PC-3 (cell line): Measurements from ENCODE around the gene UGT1A7. TPM values are rescaled to one million over a fixed set of nuclear protein-coding genes. Genes with fewer than 3 reads are reported as not detected.

Experiments
- ATAC-seq: fragments of 200-7000 bp; cut with Tn5 transposase; 2 replicates; pipeline ENCODE4 v1.9.1; 2020; ENCODE audit warnings: mild to moderate bottlenecking, moderate library complexity
- BruUV-seq: library from RNA; stranded (reverse); fragments of 400-500 nt; replicated peaks from 2 replicates; lab custom pipeline; 2021; lab: Mats Ljungman, UMichigan
- CTCF ChIA-PET: fragments of 300-600 bp; sonication (Branson Sonifier 250); formaldehyde crosslinking; loops from one replicate; lab custom pipeline; 2022; ENCODE audit warnings: antibody characterized with exemption; lab: Charles Lee
- POLR2A ChIA-PET: fragments of 300-600 bp; sonication (Branson Sonifier 250); formaldehyde crosslinking; loops from one replicate; lab custom pipeline; 2022; ENCODE audit warnings: antibody characterized with exemption; ENCODE audit not compliant: unreplicated experiment; lab: Charles Lee
- DNase-seq: peaks from one replicate; pipeline ENCODE4 v3.0.0-alpha.2; 2015
- H2AFZ ChIP-seq: fragments of 300-600 bp; sonication (generic); 2 replicates; pipeline ENCODE4 v1.6.0; 2016; ENCODE audit warnings: antibody characterized with exemption, low read length
- H3F3A ChIP-seq: fragments of 300-600 bp; sonication (generic); one replicate; pipeline ENCODE4 v1.6.0; 2017; ENCODE audit warnings: antibody characterized with exemption, low read length, control low read depth, mild to moderate bottlenecking; ENCODE audit not compliant: unreplicated experiment
- H3K27ac ChIP-seq: fragments of 300-600 bp; sonication (generic); 2 replicates; pipeline ENCODE4 v1.5.1; 2016; ENCODE audit warnings: mild to moderate bottlenecking, low read length
- H3K27me3 ChIP-seq: fragments of 300-600 bp; sonication (generic); 2 replicates; pipeline ENCODE4 v1.6.1; 2016; ENCODE audit warnings: low read length, mixed read lengths
- H3K36me3 ChIP-seq: fragments of 300-600 bp; sonication (generic); 2 replicates; pipeline ENCODE4 v1.6.1; 2016; ENCODE audit warnings: low read depth, mixed run types, low read length, mixed read lengths
- H3K4me1 ChIP-seq: fragments of 300-600 bp; sonication (generic); 2 replicates; pipeline ENCODE4 v1.5.1; 2016; ENCODE audit warnings: low read length; ENCODE audit not compliant: insufficient read depth
- H3K4me2 ChIP-seq: fragments of 300-600 bp; sonication (generic); 2 replicates; pipeline ENCODE4 v1.6.0; 2016; ENCODE audit warnings: low read length
- H3K4me3 ChIP-seq: fragments of 300-600 bp; sonication (generic); 2 replicates; pipeline ENCODE4 v1.5.1; 2016; ENCODE audit warnings: mild to moderate bottlenecking, low read length, mixed read lengths
- H3K79me2 ChIP-seq: fragments of 300-600 bp; sonication (generic); 2 replicates; pipeline ENCODE4 v1.6.1; 2017; ENCODE audit warnings: low read length, mixed read lengths
- H3K9ac ChIP-seq: fragments of 300-600 bp; sonication (generic); 2 replicates; pipeline ENCODE4 v1.6.0; 2016; ENCODE audit warnings: mild to moderate bottlenecking, low read length
- H3K9me2 ChIP-seq: fragments of 300-600 bp; sonication (generic); replicated peaks from 2 replicates; pipeline ENCODE4 v1.6.1; 2016; ENCODE audit warnings: mixed run types, low read length, mixed read lengths
- H3K9me3 ChIP-seq: fragments of 300-600 bp; sonication (generic); 2 replicates; pipeline ENCODE4 v1.6.1; 2016; ENCODE audit warnings: low read length, mixed read lengths
- H4K20me1 ChIP-seq: fragments of 300-600 bp; sonication (generic); 2 replicates; pipeline ENCODE4 v1.6.1; 2016; ENCODE audit warnings: low read length, mixed read lengths
- EZH2 ChIP-seq: fragments of 300-600 bp; sonication (generic); IDR thresholded peaks from one replicate; pipeline ENCODE4 v1.6.1; 2017; ENCODE audit warnings: antibody characterized with exemption, mild to moderate bottlenecking, low read length; ENCODE audit not compliant: unreplicated experiment
- EZH2phosphoT487 ChIP-seq: fragments of 300-600 bp; sonication (generic); IDR thresholded peaks from 2 replicates; pipeline ENCODE4 v1.6.1; 2018; ENCODE audit warnings: mild to moderate bottlenecking, antibody characterized with exemption, low read length, borderline replicate concordance
- intact Hi-C: fragments of 100-400 bp; cut with micrococcal nuclease; formaldehyde crosslinking; loops from 2 replicates; pipeline ENCODE4 v1.9.0; 2023
- total RNA-seq: library from RNA; depleted of rRNA; stranded (reverse); fragments of >200 nt; gene quantifications from 2 replicates; pipeline ENCODE4 v1.2.3, GENCODE V29; 2014
- TF ChIP-seq, protein P1 (sequence below): fragments of 300-600 bp; sonication (generic); conservative IDR thresholded peaks from 2 replicates; pipeline ENCODE4 v1.5.1; 2017; ENCODE audit warnings: antibody characterized with exemption, low read depth, mild to moderate bottlenecking, low read length

The UGT1A7 gene
- total RNA-seq, 1 experiment from 2014 or later = not detected

DNA sequence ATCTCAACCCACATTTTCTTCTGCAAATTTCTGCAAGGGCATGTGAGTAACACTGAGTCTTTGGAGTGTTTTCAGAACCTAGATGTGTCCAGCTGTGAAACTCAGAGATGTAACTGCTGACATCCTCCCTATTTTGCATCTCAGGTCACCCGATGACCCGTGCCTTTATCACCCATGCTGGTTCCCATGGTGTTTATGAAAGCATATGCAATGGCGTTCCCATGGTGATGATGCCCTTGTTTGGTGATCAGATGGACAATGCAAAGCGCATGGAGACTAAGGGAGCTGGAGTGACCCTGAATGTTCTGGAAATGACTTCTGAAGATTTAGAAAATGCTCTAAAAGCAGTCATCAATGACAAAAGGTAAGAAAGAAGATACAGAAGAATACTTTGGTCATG is 86.4 kb downstream of the UGT1A7 start:
- no peaks in the 10 kb centered on the region for H3F3A ChIP-seq
- H3K27ac ChIP-seq = no peak overlapping the region
- H3K9ac ChIP-seq = no peak overlapping the region
- DNase-seq = no peak
- TF ChIP-seq, protein P1, sequence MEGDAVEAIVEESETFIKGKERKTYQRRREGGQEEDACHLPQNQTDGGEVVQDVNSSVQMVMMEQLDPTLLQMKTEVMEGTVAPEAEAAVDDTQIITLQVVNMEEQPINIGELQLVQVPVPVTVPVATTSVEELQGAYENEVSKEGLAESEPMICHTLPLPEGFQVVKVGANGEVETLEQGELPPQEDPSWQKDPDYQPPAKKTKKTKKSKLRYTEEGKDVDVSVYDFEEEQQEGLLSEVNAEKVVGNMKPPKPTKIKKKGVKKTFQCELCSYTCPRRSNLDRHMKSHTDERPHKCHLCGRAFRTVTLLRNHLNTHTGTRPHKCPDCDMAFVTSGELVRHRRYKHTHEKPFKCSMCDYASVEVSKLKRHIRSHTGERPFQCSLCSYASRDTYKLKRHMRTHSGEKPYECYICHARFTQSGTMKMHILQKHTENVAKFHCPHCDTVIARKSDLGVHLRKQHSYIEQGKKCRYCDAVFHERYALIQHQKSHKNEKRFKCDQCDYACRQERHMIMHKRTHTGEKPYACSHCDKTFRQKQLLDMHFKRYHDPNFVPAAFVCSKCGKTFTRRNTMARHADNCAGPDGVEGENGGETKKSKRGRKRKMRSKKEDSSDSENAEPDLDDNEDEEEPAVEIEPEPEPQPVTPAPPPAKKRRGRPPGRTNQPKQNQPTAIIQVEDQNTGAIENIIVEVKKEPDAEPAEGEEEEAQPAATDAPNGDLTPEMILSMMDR = no peak
- TF ChIP-seq EZH2phosphoT487 = no peak
- TF ChIP-seq EZH2 = no peak
- no peaks in the 10 kb centered on the region for H3K9me3 ChIP-seq
- no peak for ATAC-seq
- peaks cover 19% of the 10 kb centered on the region for H3K4me1 ChIP-seq
- no peak overlapping the region for H2AFZ ChIP-seq
- no peaks in the 10 kb centered on the region for H4K20me1 ChIP-seq
- H3K9me2 ChIP-seq = 0 out of 2 replicates have a peak, but pooled peaks cover 4% of the 10 kb centered on the region
- no peaks in the 10 kb centered on the region for H3K79me2 ChIP-seq
- CTCF ChIA-PET = no interaction called here
- POLR2A ChIA-PET = no interaction called here
- H3K4me3 ChIP-seq = no peak overlapping the region
- H3K4me2 ChIP-seq = no peak overlapping the region
- intact Hi-C loops = no loop called here
- H3K36me3 ChIP-seq = no peaks in the 10 kb centered on the region
- BruUV-seq = no TSS peak
- no peaks in the 10 kb centered on the region for H3K27me3 ChIP-seq

DNA sequence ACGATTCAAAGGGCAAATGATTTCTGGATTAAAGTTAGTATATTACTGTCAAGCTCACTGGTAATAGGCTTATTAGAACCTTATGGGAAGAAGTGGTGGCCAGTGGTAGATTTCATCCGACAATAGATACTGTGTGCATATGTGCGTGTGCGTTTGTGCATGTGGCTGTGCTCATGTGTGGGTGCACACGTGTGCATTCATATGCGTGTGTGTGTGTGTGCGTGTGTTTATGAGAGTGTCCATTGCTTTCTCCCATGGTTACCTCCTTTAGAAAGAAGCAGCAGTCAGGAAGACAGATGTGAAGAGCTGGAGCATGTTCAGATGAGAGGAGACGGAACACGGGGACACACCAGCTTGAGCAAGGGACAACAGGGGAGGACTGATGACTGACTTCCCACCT is 87.6 kb downstream of the UGT1A7 start:
- TF ChIP-seq EZH2 = no peak
- no peak for TF ChIP-seq EZH2phosphoT487
- TF ChIP-seq, protein P1 = no peak
- H3K36me3 ChIP-seq = no peaks in the 10 kb centered on the region
- H3K27ac ChIP-seq = no peak overlapping the region
- H3K9ac ChIP-seq = no peak overlapping the region
- no peaks in the 10 kb centered on the region for H3K9me2 ChIP-seq
- no peaks in the 10 kb centered on the region for H4K20me1 ChIP-seq
- BruUV-seq = no TSS peak
- ChIA-PET POLR2A (no interaction called here), CTCF (no interaction called here)
- H3K4me3 ChIP-seq = no peak overlapping the region
- DNase-seq = no peak
- H3K79me2 ChIP-seq = no peaks in the 10 kb centered on the region
- H3F3A ChIP-seq = no peaks in the 10 kb centered on the region
- no peaks in the 10 kb centered on the region for H3K9me3 ChIP-seq
- H2AFZ ChIP-seq = no peak overlapping the region
- H3K4me2 ChIP-seq = no peak overlapping the region
- intact Hi-C loops = no loop called here
- no peak for ATAC-seq
- H3K27me3 ChIP-seq = no peaks in the 10 kb centered on the region
- peaks cover 8% of the 10 kb centered on the region for H3K4me1 ChIP-seq

DNA sequence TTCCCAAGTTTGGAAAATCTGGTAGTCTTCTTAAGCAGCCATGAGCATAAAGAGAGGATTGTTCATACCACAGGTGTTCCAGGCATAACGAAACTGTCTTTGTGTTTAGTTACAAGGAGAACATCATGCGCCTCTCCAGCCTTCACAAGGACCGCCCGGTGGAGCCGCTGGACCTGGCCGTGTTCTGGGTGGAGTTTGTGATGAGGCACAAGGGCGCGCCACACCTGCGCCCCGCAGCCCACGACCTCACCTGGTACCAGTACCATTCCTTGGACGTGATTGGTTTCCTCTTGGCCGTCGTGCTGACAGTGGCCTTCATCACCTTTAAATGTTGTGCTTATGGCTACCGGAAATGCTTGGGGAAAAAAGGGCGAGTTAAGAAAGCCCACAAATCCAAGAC is 90.5 kb downstream of the UGT1A7 start:
- no peak overlapping the region for H2AFZ ChIP-seq
- H4K20me1 ChIP-seq = no peaks in the 10 kb centered on the region
- no peak for ATAC-seq
- no peaks in the 10 kb centered on the region for H3K27me3 ChIP-seq
- CTCF ChIA-PET = no interaction called here
- H3K4me2 ChIP-seq = no peak overlapping the region
- no peaks in the 10 kb centered on the region for H3K36me3 ChIP-seq
- no peak overlapping the region for H3K27ac ChIP-seq
- no peaks in the 10 kb centered on the region for H3K79me2 ChIP-seq
- TF ChIP-seq EZH2 (no peak), EZH2phosphoT487 (no peak)
- TF ChIP-seq, protein P1 = no peak
- H3F3A ChIP-seq = no peaks in the 10 kb centered on the region
- no TSS peak for BruUV-seq
- intact Hi-C loops = no loop called here
- no peak overlapping the region for H3K4me3 ChIP-seq
- POLR2A ChIA-PET = no interaction called here
- H3K9me2 ChIP-seq = no peaks in the 10 kb centered on the region
- no peak overlapping the region for H3K9ac ChIP-seq
- H3K4me1 ChIP-seq = no peaks in the 10 kb centered on the region
- no peaks in the 10 kb centered on the region for H3K9me3 ChIP-seq
- no peak for DNase-seq
